ENCODE data around the gene SLC12A1.
A peak's percentile ranks its signal among the peaks of the same experiment; 100 is the strongest.

The SLC12A1 gene

DNA sequence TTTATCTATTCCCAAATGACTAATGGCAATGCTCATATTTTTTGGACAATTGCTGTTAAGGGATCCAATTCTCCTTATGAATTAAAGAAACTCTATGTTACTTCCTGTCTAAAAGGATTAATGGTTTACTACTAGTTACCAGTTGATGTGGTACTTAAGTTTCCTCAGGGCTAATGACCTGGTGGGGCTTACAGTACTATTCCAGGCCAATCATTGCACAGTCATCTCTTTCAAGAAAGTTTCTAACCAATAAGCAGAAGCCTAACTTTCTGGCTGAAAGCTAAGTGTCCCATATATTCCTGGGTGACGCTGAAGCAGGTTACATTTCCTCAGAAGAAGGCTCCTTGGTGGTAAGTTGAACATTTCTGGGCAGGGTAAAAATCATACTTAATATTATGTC lies at the start of gene SLC12A1:
TSS of gene SLC12A1 (plus strand) at position 322 of the 400 bp plus-strand sequence. CDS start 1,418 bp downstream, outside the sequence.
- DNase-seq = no peak

DNA sequence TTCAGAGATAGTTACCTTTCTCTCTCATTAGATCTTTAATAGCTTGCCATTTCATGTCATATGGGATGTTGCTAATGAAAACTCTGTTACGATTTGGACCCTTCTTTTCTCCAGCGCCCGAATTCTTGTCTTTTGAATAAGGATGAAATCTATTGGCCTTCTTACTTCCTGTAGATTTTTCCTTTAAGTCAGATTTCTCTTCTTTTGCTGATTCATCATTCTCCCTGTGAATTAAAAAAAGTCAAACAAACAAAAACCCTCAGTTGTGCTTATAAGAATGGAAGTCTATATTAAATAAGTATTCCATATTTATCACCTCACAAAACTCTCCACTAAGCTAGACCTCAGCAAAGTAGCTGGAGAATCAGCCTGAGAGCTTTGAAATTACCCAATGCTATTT lies 37.5 kb upstream of the SLC12A1 start:
- no peak for DNase-seq

DNA sequence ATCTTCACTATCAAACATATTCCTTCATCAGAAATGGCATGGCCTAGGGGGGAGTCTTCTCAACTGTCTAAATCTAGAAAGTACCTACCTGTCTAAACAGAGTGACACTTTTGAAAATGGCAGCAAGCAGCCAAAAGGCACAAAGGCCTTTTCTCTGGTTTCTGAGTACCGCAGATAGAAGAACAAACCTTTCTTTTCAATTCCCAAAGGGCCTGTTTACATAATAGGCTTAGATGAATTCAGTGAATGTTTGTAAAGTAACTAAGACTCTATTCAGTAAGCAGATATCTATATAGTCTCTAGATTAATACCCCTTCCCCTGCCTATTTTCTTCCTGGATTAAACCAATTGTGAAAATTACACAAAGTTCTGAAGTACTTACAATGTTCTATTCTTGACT lies 35.1 kb upstream of the SLC12A1 start:
- no peak for DNase-seq

DNA sequence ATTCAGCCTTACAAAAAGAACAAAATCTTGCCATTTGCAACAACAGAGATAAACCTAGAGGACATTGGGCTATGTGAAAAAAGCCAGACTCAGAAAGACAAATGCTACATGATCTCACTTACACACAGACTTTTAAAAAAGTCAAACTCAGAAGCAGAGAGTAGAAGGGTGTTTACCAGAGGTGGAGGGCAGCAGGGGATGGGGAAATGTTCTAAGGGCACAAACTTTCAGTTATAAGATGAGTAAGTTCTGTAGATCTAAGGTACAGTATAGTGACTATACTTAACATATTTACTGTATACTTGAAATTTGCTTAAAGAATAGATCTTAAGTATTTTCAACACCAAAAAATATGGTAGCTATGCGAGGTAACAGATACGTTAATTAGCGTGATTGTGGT lies 31.0 kb upstream of the SLC12A1 start:
- no peak for DNase-seq

DNA sequence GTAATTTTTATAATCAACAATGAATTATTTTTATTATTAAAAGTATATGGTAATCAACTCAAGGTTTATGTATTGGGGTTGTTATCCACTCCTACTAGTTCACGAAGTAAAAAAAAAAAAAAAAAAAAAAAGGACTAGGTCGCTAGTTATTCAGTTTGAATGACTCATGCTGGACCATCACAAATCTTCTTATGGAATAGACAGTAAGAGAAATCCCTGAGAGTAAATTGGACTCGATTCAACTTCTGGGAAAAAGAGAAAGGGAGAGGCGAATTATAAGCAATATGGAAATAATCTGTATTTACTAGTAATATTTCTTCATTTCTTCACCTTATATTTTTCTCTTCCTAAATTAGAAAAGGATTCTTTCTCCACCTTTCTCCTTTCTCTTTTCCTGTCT lies 30.0 kb upstream of the SLC12A1 start:
- peak; percentile 33 for DNase-seq

DNA sequence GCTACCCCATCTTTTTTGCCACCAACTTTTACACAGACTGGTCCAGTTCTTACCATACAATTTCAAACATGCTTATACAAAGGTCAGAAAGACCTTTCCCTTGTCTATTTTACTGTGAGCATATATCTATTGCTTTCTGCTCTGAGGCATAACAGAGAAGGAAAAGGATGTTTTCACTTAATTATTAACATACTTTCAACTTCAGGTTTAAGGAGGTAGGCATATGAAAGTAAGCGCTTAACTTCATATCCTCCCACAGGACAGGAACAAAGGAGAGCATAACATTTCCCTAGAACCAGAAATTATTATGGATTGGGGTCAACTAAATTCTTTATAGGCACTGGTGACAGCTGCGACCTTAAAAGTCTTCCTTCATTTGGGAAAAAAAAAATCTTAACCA lies 29.1 kb upstream of the SLC12A1 start:
- peak; percentile 45 for DNase-seq

DNA sequence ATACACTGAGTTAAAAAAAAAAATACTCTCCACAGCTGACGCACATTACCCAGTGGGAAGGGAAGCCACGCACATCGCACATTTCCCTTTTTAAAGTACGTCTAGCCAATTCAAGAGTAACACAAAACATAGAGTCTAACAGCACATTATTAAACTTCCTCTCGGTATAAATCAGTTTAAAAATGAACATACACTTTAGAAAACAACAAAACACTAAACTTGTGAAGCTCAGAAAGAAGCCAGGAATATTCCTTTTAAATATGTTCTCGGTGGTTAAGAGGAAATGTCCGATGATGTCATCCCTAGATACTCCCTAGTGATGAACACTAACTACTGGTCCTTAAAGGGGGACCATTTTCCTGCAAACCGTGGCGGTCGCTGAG lies 28.7 kb upstream of the SLC12A1 start:
- DNase-seq = peak; percentile 75

DNA sequence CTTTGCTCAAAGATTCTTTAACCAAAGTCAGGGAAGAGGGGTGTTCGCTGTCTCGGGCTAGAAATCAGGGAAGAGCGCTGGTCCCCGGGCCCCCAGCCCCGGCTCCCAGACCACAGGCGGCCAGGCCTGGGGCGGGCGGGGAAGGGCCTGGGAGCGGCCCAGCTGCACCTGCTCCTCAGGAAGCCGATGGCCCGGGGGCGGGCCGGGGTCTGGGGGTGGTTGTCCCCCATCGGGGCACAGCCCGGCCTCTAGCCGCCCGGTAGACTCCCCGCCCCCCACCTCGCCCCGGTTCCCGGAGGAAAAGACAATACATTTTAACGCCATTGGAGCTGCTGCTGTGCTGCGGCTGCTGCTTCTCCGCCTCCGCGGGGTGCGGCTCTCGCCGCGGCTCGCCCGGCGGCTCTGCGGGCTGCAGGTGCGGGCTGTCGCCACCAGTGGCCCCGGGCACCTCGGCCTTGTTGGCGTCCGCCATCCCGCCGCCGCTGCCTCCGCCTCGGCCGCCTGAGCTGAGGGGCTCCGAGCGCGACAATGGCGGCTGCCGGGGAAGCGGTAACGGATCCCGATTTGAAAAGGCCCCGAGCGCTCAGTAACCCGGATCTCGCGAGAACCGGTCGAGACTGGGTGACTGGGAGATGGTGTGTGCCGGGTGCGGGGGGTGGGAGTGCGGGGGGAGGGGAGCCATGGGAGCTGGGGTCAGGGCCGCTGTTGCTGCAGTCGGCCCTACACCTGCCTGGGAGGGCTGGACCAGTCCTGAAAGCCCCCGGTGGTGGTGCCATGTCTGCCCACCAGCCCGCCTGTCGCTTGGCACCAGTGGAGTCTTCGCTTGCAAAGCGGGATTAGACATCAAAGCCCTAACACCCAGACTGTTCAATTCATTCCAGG lies 28.1 kb upstream of the SLC12A1 start, which contains the start of gene MYEF2:
TSS of gene MYEF2 (minus strand) at position 530 of the 882 bp plus-strand sequence. CDS start at position 472, 58 bp downstream.
- DNase-seq = peak; percentile 87

DNA sequence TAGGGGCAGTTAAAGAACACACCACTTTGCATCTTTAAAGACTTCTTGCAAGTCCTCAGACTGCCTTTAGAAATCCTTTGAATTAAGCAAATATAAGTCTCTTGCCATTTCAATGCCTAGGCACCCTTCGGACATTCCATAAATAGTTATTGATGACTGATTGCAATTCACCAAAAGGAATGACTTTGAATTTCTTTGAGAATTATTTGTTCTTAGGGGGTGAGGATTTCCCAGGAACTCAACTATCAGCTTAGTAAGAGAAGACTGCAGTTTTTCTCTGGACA lies 27.5 kb upstream of the SLC12A1 start:
- DNase-seq = no peak

DNA sequence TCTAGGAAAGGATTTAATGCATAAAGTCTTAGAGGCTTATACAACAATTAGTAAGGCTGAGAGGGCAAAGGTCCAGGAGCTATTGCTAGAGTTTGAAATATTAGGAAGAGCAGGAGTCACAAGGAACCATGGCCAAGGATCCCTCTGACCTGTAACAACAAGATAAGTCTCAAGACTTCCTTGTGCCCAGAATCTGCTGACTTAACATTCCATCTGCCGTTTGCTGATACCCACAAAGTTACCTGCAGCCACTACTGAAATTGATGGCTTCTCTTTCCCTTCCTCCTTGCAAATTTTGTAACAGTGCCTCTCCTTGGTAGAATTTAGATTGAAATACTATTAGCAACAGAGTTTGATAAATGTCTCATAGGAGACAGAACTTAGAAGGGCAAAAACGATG lies 23.4 kb upstream of the SLC12A1 start:
- DNase-seq = no peak

DNA sequence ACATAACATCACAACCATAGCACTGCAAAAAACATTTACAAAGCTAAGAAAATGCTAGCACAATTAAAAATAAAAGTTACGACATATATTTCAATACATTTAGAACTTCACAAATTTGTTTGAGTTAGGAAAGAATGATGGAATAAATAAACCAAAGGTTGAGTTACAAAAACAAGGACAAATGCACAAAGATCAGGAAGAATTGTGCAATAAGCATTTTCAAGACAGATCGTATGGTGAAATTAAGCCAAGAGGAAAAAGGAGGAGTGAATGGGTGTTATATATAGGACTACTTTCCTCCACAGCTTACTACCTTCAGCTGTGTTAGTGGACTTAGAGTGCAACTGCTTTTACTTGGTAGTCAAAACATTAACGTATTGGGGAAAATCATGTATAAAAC lies 20.6 kb upstream of the SLC12A1 start:
- DNase-seq = no peak

DNA sequence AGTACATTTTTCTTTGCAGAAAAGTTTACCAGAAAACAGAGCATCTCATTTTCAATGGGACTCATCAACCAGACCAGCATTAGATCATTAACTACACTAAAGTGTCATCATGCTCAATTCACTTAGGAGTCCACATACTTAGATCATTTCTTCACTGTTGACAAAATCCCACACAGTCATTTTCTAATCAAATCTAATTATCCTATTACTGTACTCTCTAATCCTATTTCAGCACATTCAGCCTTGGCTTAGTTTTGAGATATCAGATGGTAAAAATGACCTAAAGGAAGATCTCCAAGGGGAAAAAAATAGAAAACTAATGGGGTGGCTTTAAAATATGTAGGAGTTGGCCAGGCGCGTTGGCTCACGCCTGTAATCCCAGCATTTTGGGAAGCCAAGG lies 19.8 kb upstream of the SLC12A1 start:
- no peak for DNase-seq

DNA sequence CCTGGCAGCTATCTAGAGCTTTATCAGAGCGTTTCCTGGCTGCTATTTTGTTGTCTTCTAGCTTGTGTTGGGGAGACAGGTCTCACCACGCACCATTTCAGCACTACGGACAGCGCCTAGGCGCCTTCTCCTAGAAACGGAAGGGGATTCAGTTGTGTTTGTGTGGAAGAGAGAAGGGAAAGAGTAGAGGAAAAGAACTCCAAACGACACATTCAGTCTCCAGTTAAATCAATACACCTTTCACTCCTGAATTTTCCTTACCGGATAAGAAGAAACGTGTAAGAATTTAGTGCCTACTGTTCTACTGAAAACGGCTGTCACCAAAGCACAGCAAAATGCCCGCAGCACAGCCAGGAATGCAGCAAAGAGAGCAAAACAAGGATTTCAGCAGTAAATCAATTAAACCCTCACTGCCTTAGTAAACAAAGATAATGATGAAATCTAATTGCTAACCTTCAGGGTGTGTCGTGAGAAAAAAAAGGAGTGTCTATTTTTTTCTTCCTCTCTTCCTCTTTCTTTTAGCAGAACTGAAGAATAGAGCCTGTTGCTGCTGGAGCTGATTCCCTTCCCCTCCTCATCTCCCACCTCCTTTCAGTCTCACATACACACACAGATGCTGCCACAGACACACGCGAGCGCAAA lies 15.0 kb upstream of the SLC12A1 start:
- peak; percentile 71 for DNase-seq

DNA sequence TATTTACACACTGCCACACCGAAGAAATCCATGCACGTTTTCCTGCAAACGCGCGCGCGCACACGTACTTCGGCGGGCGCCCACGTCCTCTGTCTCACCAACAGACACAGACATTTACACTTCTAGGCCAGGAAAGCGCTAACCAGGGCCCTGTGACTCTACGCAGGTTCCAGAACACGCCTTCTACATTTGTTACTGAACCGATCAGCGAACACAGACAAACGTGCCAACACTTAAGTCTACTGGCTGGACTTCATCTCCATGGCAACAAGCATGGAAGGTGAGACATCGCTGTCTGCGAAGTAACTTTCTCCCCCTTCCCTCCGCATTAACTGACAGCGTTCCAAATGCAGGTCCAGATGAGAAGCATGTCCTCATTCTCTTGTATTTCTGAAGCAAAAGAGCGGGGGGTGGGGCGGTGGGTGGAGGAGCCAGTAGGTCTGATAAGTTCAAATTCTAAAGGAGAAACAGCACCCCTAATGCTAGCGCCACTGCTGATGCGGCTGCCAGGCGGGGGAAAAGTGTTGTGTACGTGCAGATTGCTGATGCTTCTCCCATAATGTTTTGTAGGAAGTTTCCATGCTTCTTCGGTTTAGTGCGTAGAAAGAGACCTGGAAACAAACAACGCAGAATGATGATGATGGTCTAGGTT lies 14.4 kb upstream of the SLC12A1 start, which contains the start of gene CTXN2:
TSS of gene CTXN2 (plus strand) at position 92 of the 652 bp plus-strand sequence. CDS start 9,636 bp downstream, outside the sequence.
- peak; percentile 80 for DNase-seq

DNA sequence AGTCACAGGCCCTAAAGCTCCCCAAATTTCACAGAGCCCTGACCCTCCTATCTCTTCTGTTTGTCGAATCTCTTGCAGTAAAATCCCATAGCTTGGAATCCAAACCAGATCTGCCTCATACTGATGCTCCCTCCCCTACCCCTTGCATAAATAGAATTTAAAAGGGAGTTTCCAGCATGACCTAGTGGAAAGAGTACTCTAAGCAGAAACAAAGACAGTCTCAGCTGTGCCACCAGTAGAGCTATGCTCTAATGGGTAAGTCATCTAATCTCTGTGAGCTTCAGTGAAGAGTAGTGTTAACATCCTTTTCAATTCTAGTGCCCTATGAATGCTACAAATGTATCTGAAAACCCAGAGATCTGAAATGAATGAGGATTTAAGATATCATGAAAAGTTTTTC lies 4.0 kb upstream of the SLC12A1 start:
- no peak for DNase-seq

DNA sequence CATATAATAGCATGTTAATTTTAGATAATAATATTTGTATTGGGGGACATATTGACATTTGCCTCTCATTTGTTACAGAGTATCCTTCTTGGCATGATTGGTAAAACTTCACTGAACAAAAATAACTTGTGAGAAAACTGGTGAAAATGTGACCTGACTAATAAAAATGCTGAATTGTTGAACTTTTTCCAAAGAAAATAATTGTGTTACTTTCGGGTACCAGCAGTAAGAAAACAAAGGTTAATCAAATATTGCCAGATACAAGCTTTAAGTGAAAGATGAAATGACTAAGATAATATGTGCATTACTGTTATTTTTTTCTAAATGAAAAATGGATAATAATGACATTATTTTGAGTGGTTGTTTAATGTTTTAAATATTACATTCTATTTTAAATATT lies 15.2 kb downstream of the SLC12A1 start:
- no peak for DNase-seq

DNA sequence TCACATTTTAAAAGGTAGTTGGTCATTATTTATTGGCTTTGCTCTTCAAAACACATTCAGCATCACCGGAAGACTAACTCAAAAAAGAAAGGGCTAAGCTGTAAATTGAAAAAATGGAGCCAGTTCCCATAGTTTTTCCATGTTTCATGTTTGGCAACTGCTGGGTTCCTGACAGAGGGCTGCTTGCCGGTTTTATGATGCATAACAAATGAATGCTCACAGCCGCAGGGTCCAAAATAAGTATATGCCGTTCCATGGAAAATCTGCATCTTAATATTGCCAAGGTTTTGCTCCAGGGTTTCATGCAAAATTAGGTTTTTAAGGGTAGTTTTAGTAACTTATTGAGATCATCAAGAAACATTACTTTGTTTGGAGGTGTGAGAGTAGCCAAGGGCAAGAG lies 15.8 kb downstream of the SLC12A1 start:
- no peak for DNase-seq

DNA sequence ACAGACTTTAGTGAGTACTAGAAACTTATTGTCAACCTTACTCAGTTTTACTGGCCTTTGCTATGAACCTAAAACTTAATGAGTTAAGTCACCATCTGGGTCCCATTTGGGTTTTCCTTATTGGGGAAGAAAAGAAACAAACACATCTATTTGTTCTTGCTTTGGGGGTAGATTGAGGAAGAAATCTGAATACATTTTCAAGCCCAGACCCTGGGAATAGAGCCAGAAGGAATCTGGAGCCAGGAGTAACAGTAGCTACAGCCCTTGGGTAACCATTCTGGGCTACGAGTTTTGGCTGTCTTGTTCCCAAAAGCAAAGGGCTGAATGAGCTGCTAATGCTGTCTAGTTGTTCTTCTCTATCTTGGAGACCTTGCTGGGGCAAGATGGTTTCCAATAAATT lies 16.5 kb downstream of the SLC12A1 start:
- DNase-seq = no peak

DNA sequence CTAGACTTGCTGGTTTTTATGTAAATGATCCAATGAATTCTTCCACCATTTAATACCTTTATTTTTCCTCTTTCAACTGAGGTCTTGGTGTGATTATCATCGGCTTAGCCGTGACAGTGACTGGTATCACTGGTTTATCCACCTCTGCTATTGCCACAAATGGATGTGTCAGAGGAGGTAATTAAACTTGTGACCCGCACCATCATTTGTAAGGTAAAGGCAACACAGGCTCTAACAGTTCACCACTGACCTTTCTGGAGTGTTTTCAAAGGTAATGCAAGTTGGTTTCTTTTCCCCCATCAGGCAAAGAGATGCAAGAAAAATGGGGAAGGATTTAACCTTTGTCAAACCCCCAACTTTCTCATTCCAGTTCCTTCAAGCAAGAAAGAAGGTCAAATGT lies 19.7 kb downstream of the SLC12A1 start:
- DNase-seq = no peak

DNA sequence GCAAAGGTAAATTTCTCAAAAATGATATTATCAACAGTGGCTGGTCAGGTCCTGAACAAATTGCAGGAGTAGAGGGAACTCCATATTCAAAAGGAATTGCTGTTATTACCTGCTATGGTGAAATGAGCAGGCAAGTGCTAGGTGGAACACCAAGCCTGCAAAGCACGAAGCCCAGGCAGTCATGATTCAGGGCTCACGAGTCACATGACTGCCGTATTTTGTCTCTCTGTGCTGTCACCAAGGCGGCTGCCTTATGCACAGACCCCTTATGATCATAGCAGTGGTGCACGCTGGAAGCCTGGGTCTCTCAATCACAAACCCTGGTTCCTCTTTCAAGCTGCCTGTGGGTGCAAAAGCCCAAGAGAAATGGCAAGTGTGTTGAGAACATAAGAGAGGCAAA lies 24.4 kb downstream of the SLC12A1 start:
- DNase-seq = no peak

DNA sequence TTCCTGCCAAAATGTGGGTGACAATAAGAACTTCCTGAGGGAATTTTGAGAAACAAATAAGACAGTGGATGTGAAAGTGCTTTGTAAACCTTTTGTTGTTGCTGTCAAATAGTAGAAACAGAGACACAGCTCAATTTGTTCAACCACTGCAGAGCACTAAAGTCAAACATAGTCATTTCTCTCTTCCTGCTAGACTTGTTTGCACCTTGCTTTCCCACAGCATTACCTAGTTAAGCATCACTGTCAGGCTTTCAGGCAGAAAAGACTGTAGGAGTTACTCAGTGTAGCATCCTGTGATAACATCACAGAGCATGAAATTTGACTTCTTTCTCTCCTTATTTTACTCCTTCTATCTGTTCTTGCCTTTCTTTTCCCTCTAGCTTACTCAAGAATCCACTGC lies 27.1 kb downstream of the SLC12A1 start:
- no peak for DNase-seq

DNA sequence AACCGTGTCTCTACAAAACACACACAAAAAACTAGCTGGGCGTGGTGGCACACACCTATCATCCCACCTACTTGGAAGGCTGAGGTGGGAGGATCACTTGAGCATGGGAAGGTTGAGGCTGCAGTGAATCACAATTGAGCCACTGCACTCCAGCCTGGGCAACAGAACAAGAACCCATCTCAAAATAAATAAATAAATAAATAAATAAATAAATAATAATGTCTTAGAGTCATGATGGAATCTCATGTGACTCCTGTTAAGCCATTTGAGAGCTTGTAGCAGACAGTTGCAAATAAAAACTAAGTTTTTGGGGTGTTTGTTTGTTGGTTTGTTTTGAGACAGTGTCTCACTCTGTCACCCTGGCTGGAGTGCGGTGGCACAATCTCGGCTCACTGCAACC lies 33.2 kb downstream of the SLC12A1 start:
- no peak for DNase-seq

DNA sequence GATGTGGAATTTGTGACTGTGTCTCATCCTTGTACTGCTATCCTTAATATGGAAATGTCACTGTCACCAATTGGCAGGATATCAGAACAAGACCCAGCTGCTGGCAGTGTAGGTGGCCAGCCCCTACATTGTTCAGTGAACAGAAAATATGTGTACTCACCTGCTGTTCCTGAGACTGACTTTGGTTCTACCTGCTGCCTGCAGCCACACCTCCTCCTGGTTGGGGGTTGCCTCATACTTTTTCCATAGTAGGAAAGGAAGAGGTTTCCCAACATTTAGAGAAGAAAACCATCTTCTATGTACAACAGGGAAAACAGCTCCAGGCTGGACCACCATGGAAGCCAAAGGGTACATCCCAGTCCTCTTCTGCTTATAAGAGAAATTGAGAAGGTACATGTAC lies 35.9 kb downstream of the SLC12A1 start:
- DNase-seq = peak; percentile 55

DNA sequence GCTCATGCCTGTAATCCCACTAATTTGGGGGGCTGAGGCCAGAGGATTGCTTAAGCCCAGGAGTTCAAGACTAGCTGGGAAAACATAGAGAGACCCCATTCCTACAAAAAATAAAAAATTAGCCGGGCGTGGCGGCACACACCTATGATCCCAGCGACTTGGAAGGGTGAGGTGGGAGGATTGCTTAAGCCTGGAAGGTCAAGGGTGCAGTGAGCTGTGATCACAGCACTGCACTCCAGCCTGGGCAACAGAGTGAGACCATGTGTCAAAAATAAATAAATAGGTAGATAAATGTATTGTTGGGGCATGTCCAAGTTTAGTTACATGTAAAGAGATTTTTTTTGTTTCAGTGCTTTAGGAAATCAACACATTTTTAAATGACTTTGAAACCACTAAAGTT lies 36.4 kb downstream of the SLC12A1 start:
- no peak for DNase-seq

Measured in DMS53 (cell line).